ENCODE measurements around the gene PPP2R5C. TPM values are rescaled to one million over a fixed set of nuclear protein-coding genes. Genes with fewer than 3 reads are reported as not detected.

Gene PPP2R5C
- total RNA-seq, 3 donors from 2014 or later, result 160 to 180 (median 173) TPM

DNA sequence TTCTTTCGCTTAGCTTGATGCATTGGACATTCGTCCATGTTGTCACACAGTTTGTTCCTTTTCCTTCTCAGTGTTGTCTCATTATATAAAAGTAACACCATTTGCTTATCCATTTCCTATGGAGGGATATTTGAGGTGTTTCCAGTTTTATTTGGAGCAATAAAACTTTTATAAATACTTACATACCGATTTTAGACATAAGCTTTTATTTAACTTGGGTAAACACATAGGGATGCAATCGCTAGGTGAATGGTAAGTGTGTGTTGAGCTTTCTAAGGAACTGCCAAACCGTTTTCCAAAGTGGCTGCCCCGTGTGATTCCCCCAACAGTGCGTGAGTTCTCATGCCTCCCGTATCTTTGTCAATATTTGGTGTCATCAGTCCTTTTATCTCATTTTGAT is 107.7 kb downstream of the PPP2R5C start:
- H3K27me3 Mint-ChIP-seq (ENCODE audit: low read depth), result no peaks in the 10 kb centered on the region
- peaks cover 71% of the 10 kb centered on the region for H3K4me1 Mint-ChIP-seq (ENCODE audit: low read depth)
- ATAC-seq, result no peak
- no peaks in the 10 kb centered on the region for H3K9me3 Mint-ChIP-seq
- no peak for DNase-seq
- H3K4me3 Mint-ChIP-seq, result no peak overlapping the region
- peaks cover 27% of the 10 kb centered on the region for H3K36me3 Mint-ChIP-seq (ENCODE audit: insufficient read depth)

- ATAC-seq (no peak), DNase-seq (no peak)
- Mint-ChIP-seq H3K4me3 (no peak overlapping the region), H3K36me3 (ENCODE audit: insufficient read depth) (peaks cover 23% of the 10 kb centered on the region), H3K4me1 (ENCODE audit: low read depth) (peaks cover 69% of the 10 kb centered on the region), H3K9me3 (no peaks in the 10 kb centered on the region), H3K27me3 (ENCODE audit: low read depth) (no peaks in the 10 kb centered on the region)
Observed at GRCh38 chr14:101870273-101870939, 108.9 kb downstream of the PPP2R5C start.

GRCh38 chr14:101872346-101872745 is 110.8 kb downstream of the PPP2R5C start:
- peaks cover 25% of the 10 kb centered on the region for H3K36me3 Mint-ChIP-seq (ENCODE audit: insufficient read depth)
- no peak for DNase-seq
- no peaks in the 10 kb centered on the region for H3K9me3 Mint-ChIP-seq
- H3K27me3 Mint-ChIP-seq (ENCODE audit: low read depth), result no peaks in the 10 kb centered on the region
- H3K4me1 Mint-ChIP-seq (ENCODE audit: low read depth), result peaks cover 83% of the 10 kb centered on the region
- ATAC-seq, result no peak
- H3K4me3 Mint-ChIP-seq, result no peak overlapping the region

GRCh38 chr14:101873076-101873825 is 111.7 kb downstream of the PPP2R5C start:
- ATAC-seq (no peak), DNase-seq (no peak)
- Mint-ChIP-seq H3K9me3 (no peaks in the 10 kb centered on the region), H3K4me1 (ENCODE audit: low read depth) (peaks cover 87% of the 10 kb centered on the region), H3K4me3 (no peak overlapping the region), H3K36me3 (ENCODE audit: insufficient read depth) (peaks cover 28% of the 10 kb centered on the region), H3K27me3 (ENCODE audit: low read depth) (no peaks in the 10 kb centered on the region)

GRCh38 chr14:101873991-101874390 is 112.5 kb downstream of the PPP2R5C start:
- DNase-seq, result no peak
- H3K36me3 Mint-ChIP-seq (ENCODE audit: insufficient read depth), result peaks cover 25% of the 10 kb centered on the region
- no peaks in the 10 kb centered on the region for H3K9me3 Mint-ChIP-seq
- H3K27me3 Mint-ChIP-seq (ENCODE audit: low read depth), result no peaks in the 10 kb centered on the region
- H3K4me3 Mint-ChIP-seq, result no peak overlapping the region
- H3K4me1 Mint-ChIP-seq (ENCODE audit: low read depth), result peaks cover 90% of the 10 kb centered on the region
- no peak for ATAC-seq

- Mint-ChIP-seq H3K27me3 (ENCODE audit: low read depth) (no peaks in the 10 kb centered on the region), H3K4me1 (ENCODE audit: low read depth) (peaks cover 91% of the 10 kb centered on the region), H3K36me3 (ENCODE audit: insufficient read depth) (peaks cover 27% of the 10 kb centered on the region), H3K4me3 (peak overlapping the region; percentile 57), H3K9me3 (no peaks in the 10 kb centered on the region)
- ATAC-seq (no peak), DNase-seq (no peak)
Observed at GRCh38 chr14:101875041-101875726, 113.7 kb downstream of the PPP2R5C start.

DNA sequence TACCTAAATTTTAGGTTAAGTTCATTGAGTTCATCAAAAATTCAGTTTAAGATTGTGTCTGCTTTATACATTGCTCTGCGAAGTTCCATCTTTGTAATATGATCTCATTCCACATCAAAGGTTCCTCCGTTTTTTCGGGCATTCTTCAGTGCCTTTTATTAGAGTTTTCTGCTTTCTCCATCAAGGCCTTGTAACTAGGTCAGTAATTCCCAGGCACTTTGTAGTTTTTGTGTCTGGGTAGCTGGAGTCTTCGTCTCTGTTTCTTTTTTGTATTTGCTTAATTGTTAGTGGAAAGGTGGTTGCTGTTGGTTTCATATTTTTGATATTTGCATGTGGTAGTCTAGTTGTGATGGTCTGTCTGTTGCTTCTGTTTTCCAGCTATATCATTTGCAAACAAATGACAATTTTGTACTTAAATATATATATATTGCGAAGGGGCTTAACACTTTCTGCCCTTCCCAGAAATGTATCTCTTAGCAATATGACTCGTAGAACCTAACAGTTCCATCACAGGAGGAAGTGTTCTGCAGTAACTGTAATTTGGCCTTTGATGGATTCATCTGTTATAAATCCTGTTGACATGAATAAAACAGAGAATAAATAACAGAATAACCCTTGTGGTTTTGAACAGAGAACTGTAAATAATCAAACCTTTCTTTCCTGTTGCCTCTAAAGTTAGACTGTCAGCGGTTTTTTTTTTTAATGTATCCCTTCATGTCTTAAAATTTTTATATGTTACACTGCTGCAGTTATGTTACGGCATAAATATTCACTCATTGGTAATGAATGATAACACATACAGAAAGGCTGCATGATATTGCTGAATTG is 114.4 kb downstream of the PPP2R5C start:
- ATAC-seq, result no peak
- Mint-ChIP-seq H3K27me3 (ENCODE audit: low read depth) (no peaks in the 10 kb centered on the region), H3K36me3 (ENCODE audit: insufficient read depth) (peaks cover 26% of the 10 kb centered on the region), H3K4me1 (ENCODE audit: low read depth) (peaks cover 91% of the 10 kb centered on the region), H3K4me3 (peak overlapping the region; percentile 57), H3K9me3 (no peaks in the 10 kb centered on the region)
- no peak for DNase-seq

DNA sequence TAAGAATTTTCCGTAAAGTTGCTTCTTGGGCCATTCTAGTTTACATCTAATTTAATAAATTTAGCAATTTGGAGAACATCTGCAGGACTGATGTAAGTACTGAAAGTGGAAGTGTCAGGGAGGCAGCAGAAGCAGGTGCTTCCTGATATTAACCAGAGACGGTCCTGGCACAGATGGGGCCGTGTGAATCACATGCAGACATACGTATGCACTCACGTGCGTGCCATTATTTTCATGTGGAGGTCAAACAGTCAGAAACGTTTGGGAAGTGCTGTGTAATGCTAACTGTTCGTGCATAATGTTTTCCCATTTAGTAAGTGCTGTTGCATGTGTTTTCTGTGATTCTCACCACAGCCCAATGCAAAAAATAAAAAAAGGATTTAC is 115.0 kb downstream of the PPP2R5C start:
- peaks cover 92% of the 10 kb centered on the region for H3K4me1 Mint-ChIP-seq (ENCODE audit: low read depth)
- H3K4me3 Mint-ChIP-seq, result peak overlapping the region; percentile 57
- H3K9me3 Mint-ChIP-seq, result no peaks in the 10 kb centered on the region
- H3K27me3 Mint-ChIP-seq (ENCODE audit: low read depth), result no peaks in the 10 kb centered on the region
- peaks cover 28% of the 10 kb centered on the region for H3K36me3 Mint-ChIP-seq (ENCODE audit: insufficient read depth)
- peak; percentile 79 to 83 for ATAC-seq
- peak; percentile 54 for DNase-seq

DNA sequence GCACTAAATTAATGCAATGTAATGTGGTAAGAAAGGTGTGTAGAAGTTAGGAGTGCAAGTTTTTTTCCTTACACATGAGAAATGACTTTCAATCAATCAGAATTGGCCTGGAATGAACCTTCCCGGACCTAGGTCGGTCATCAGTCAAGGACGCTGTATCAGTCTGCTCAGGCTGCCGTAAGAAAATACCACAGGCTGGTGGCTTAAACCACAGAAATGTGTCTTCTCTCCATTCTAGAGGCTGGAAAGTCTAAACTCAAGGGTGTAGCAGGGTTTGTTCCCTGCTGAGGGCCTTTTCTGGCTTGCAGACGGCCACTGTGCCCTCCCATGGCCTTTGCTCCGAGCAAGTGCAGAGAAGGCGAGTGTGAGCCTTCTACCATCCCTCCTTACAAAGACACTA is 116.3 kb downstream of the PPP2R5C start:
- Mint-ChIP-seq H3K4me1 (ENCODE audit: low read depth) (peaks cover 88% of the 10 kb centered on the region), H3K4me3 (no peak overlapping the region), H3K36me3 (ENCODE audit: insufficient read depth) (peaks cover 32% of the 10 kb centered on the region), H3K9me3 (no peaks in the 10 kb centered on the region), H3K27me3 (ENCODE audit: low read depth) (no peaks in the 10 kb centered on the region)
- no peak for DNase-seq
- no peak for ATAC-seq

- Mint-ChIP-seq H3K4me3 (no peak overlapping the region), H3K27me3 (ENCODE audit: low read depth) (no peaks in the 10 kb centered on the region)
- ATAC-seq, result peak in 1 of 2 donors; percentile 12
Observed at GRCh38 chr14:101878211-101878821, 116.8 kb downstream of the PPP2R5C start.

DNA sequence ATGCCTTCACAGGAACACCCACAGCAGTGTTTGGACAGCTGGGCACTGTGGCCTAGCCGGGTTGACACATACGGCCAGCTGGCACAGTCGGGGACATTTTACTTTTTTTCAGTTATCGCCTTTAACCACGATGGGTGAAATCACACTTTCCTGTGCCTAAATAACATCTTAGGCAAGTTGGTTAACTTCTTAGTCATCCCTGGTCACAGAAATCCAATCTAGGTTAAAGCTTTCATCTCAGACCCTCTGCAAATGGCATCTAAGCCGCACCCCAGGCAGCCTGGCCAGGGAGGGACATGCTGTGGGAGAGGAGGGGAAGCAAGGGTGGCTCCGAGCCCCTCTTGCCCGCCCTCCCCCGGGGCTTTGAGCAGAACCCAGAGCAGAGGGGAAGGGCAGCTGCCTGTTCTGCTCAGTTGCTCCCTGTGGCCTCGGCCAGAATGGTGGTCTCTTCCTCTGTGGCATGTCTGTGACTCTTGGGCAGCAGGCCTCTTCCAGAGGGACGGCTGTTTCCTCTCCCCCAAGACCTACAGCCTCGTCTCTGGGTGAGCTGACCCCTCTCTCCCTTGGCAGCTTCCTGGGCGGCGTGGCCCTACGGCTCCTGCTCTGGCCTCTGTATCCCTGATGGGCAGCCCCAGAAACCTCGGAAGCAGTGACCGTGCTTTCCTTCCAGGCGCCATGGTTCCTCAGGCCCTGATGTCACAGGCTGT is 117.5 kb downstream of the PPP2R5C start:
- no peaks in the 10 kb centered on the region for H3K27me3 Mint-ChIP-seq (ENCODE audit: low read depth)
- peaks cover 32% of the 10 kb centered on the region for H3K36me3 Mint-ChIP-seq (ENCODE audit: insufficient read depth)
- H3K4me3 Mint-ChIP-seq, result no peak overlapping the region
- peak; percentile 42 to 52 for ATAC-seq
- H3K4me1 Mint-ChIP-seq (ENCODE audit: low read depth), result peaks cover 76% of the 10 kb centered on the region
- no peak for DNase-seq
- no peaks in the 10 kb centered on the region for H3K9me3 Mint-ChIP-seq

More at GRCh38 chr14:101878211-101878821, 116.8 kb downstream of the PPP2R5C start:
- H3K4me1 Mint-ChIP-seq (ENCODE audit: low read depth), result peaks cover 83% of the 10 kb centered on the region
- peaks cover 31% of the 10 kb centered on the region for H3K36me3 Mint-ChIP-seq (ENCODE audit: insufficient read depth)
- DNase-seq, result no peak
- H3K9me3 Mint-ChIP-seq, result no peaks in the 10 kb centered on the region

DNA sequence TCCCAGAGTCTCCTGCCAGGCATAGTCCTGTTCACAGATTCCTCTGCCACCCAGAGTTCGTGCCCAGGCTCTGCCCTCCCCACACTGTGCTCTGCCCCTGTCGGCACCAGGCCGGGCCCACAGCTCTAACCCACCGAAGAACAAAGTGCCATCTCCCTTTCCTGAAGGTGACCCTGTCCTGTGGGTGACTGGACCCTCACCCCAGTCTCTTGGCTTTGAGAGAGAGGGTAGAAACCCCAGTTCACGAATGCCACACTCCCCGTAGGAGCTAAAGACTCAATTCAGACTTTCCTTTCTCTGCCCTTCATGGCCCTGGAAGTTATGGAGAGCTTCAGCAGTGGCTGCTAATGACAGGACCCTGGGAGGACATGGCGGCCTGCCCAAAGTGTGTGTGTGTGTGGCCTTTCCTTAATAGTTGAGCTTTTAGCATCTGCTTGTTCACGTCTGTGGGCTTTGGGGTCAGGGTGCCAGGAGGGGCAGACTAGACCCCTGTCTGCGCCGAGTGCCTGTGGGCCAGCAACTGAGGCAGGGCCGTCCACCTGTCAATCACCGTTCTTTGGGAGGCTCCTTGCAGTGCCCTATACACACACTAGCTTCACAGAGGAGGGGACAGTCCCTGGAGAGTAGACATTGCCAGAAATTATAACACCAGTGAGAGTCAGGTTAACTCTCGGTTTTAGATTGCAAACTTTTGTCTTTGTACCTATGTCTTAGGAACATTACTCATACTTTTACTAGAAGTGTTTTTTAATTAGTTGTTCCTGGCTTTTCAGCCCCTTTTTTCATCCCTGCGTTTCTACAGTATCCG is 118.2 kb downstream of the PPP2R5C start:
- Mint-ChIP-seq H3K27me3 (ENCODE audit: low read depth) (no peaks in the 10 kb centered on the region), H3K9me3 (no peaks in the 10 kb centered on the region), H3K36me3 (ENCODE audit: insufficient read depth) (peaks cover 36% of the 10 kb centered on the region), H3K4me3 (no peak overlapping the region), H3K4me1 (ENCODE audit: low read depth) (peaks cover 72% of the 10 kb centered on the region)
- DNase-seq (no peak), ATAC-seq (peak; percentile 44 to 54)
